C4-2B (cell line): Measurements from ENCODE around the gene RBM47.

Experiments used
- CTCF ChIP-seq: fragments of 450-650 bp; conservative IDR thresholded peaks from 2 replicates; pipeline ENCODE4 v1.5.1; 2017; ENCODE audit warnings: mild to moderate bottlenecking
- ZFX ChIP-seq: fragments of 450-650 bp; IDR thresholded peaks from 2 replicates; pipeline ENCODE4 v1.6.1; 2017

- TF ChIP-seq CTCF: no peak
- TF ChIP-seq ZFX: no peak
Observed at GRCh38 chr4:40511036-40511614, 118.5 kb downstream of the RBM47 start.
